ACC112 (cell line): ENCODE data around the gene CCL26.

Source experiments
- H2AFZ ChIP-seq: fragments of 200-600 bp; sonication (generic); one replicate; pipeline ENCODE4 v1.6.0; 2017; ENCODE audit warnings: antibody characterized with exemption, low read length; ENCODE audit not compliant: unreplicated experiment
- H3K27ac ChIP-seq: fragments of 200-600 bp; sonication (generic); 2 replicates; pipeline ENCODE4 v1.5.1; 2014; ENCODE audit warnings: low read depth, mild to moderate bottlenecking, antibody characterized with exemption, low read length, moderate library complexity
- H3K27me3 ChIP-seq: fragments of 200-600 bp; sonication (generic); 2 replicates; pipeline ENCODE4 v1.6.1; 2014; ENCODE audit warnings: mild to moderate bottlenecking, antibody characterized with exemption, low read length, moderate library complexity, mixed read lengths; ENCODE audit not compliant: insufficient read depth
- H3K36me3 ChIP-seq: fragments of 200-600 bp; sonication (generic); 2 replicates; pipeline ENCODE4 v1.6.1; 2016; ENCODE audit warnings: mild to moderate bottlenecking, antibody characterized with exemption, low read length, moderate library complexity, mixed read lengths; ENCODE audit not compliant: insufficient read depth
- H3K4me1 ChIP-seq: fragments of 200-600 bp; sonication (generic); one replicate; pipeline ENCODE4 v1.6.1; 2016; ENCODE audit warnings: low read length, mixed read lengths; ENCODE audit not compliant: insufficient read depth, unreplicated experiment, control insufficient read depth
- H3K4me3 ChIP-seq: fragments of 200-600 bp; sonication (generic); 2 replicates; pipeline ENCODE4 v1.5.1; 2014; ENCODE audit warnings: mild to moderate bottlenecking, low read depth, low read length
- H3K79me2 ChIP-seq: fragments of 200-600 bp; sonication (generic); one replicate; pipeline ENCODE4 v1.6.0; 2016; ENCODE audit warnings: low read length; ENCODE audit not compliant: control insufficient read depth, unreplicated experiment, insufficient read depth

Gene CCL26

GRCh38 chr7:75738975-75739795 is 32.8 kb downstream of the CCL26 start:
- H2AFZ ChIP-seq = peak overlapping the region; percentile 90
- H3K79me2 ChIP-seq = peaks cover 4% of the 10 kb centered on the region
- H3K27ac ChIP-seq = peak overlapping the region; percentile 60
- peaks cover 11% of the 10 kb centered on the region for H3K4me1 ChIP-seq
- H3K36me3 ChIP-seq = no peaks in the 10 kb centered on the region
- H3K4me3 ChIP-seq = peak overlapping the region; percentile 100
- H3K27me3 ChIP-seq = no peaks in the 10 kb centered on the region

DNA sequence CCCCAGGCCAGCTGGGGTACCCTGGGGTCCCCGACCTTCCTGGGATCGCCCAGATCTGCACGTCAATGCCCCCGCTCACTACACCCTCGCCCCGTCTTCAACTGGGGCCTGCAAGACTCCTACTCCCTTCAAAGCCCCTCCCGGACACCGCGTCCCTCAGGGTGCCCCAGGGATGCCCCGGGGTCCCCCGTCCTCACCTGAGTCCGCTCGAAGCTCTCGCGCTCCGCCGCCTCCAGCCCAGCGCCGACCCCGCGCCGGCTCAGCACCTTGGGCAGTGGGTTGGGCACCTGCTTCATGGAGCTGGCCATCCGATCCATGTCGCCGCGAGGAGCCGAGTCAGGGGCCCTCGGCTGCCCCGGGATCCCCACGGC is 33.4 kb downstream of the CCL26 start, which contains the start of gene HIP1:
HIP1 (minus strand) TSS at position 338 of the 371 bp plus-strand sequence; CDS start at position 317, 21 bp downstream.
- Histone ChIP-seq H3K27me3 (no peaks in the 10 kb centered on the region), H3K79me2 (peaks cover 4% of the 10 kb centered on the region), H2AFZ (peak within 1 kb of the TSS; percentile 98), H3K4me3 (peak within 1 kb of the TSS; percentile 100), H3K27ac (peak within 1 kb of the TSS; percentile 60), H3K4me1 (peaks cover 11% of the 10 kb centered on the region), H3K36me3 (no peaks in the 10 kb centered on the region)

GRCh38 chr7:75737856-75738603 is 34.0 kb downstream of the CCL26 start:
- Histone ChIP-seq H3K27ac (no peak overlapping the region), H3K36me3 (no peaks in the 10 kb centered on the region), H3K79me2 (peaks cover 4% of the 10 kb centered on the region), H3K4me3 (peak overlapping the region; percentile 100), H3K27me3 (no peaks in the 10 kb centered on the region), H3K4me1 (peaks cover 16% of the 10 kb centered on the region), H2AFZ (peak overlapping the region; percentile 98)

DNA sequence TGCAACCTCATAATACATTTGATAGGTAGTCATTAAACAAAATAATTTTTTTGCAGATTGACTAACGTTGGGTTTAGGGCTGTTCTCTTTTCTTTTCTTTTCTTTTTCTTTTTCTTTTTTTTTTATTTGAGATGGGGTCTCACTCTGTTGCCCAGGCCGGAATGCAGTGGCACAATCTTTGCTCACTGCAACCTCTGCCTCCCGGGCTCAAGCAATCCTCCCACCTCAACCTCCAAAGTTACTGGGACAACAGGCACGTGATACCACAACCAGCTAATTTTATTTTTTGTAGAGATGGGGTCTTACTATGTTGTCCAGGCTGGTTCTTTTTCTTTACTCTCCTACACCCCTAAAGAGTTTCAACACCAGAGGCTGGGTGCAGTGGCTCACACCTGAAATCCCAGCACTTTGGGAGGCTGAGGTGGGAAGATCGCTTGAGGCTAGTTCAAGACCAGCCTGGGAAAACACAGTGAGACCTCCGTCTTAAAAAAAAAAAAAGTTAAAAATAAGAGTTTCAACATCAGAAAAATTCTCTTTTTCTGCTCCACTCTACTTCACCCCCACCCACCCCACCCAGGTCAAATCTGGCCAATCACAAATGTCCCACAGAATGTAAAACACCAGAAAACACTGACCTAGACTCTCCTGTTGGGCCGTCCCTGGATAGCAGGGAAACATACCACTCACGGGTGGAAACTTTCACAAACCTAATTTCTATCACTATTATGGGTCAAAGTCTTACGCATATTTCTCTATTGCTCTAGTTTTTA is 36.2 kb downstream of the CCL26 start:
- H2AFZ ChIP-seq = no peak overlapping the region
- no peaks in the 10 kb centered on the region for H3K27me3 ChIP-seq
- H3K79me2 ChIP-seq = peaks cover 4% of the 10 kb centered on the region
- H3K27ac ChIP-seq = no peak overlapping the region
- no peaks in the 10 kb centered on the region for H3K36me3 ChIP-seq
- no peak overlapping the region for H3K4me3 ChIP-seq
- peaks cover 23% of the 10 kb centered on the region for H3K4me1 ChIP-seq

DNA sequence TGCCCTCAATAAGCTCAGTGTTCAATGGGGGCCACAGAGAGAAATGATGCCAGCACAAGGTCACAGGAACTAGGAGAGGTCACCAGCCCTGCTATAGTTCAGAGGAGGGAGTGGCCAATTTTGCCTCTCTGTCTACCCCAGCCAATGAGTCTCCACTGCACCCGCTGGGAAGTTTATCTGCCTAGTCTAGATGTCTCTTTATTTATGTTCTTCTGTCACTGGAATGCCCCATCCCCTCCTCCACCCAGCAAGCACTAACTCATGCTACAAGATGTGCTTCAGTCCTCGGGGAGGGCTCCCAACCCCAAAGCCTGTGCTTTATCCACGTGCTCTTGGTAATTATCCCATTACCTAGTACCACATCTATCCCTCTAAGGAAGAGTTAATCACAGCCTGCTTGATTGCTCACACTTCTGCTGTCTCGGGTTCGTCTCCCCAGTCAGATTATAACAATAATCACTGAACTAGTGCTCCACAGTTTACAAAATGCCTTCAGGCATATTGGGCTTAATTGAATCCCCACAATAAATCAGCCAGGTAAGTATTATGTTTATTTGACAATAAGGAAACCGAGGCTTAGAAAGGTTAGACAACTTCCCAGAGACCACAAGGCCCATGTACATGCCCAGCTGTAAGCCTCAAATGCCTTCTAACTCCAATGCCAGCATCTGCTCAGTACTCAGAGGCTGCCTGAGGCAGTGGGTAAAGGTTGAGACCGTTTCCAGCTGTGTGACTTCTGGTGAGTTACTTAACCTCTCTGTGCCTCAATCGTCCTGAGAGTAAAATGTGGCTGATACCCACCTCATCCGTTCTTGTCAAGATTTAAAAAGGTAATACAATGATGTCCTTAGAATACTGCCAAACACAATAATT is 37.2 kb downstream of the CCL26 start:
- H3K79me2 ChIP-seq = peaks cover 4% of the 10 kb centered on the region
- H3K27ac ChIP-seq = peak overlapping the region; percentile 25; the same call in 1 of the 2 replicates
- H3K4me3 ChIP-seq = no peak overlapping the region
- H3K36me3 ChIP-seq = no peaks in the 10 kb centered on the region
- H2AFZ ChIP-seq = no peak overlapping the region
- H3K4me1 ChIP-seq = peaks cover 21% of the 10 kb centered on the region
- no peaks in the 10 kb centered on the region for H3K27me3 ChIP-seq

GRCh38 chr7:75732764-75733630 is 39.0 kb downstream of the CCL26 start:
- Histone ChIP-seq H2AFZ (peak overlapping the region; percentile 68), H3K36me3 (no peaks in the 10 kb centered on the region), H3K27me3 (no peaks in the 10 kb centered on the region), H3K79me2 (peaks cover 4% of the 10 kb centered on the region), H3K27ac (peak overlapping the region; percentile 86), H3K4me1 (peaks cover 26% of the 10 kb centered on the region), H3K4me3 (peak overlapping the region; percentile 43)

DNA sequence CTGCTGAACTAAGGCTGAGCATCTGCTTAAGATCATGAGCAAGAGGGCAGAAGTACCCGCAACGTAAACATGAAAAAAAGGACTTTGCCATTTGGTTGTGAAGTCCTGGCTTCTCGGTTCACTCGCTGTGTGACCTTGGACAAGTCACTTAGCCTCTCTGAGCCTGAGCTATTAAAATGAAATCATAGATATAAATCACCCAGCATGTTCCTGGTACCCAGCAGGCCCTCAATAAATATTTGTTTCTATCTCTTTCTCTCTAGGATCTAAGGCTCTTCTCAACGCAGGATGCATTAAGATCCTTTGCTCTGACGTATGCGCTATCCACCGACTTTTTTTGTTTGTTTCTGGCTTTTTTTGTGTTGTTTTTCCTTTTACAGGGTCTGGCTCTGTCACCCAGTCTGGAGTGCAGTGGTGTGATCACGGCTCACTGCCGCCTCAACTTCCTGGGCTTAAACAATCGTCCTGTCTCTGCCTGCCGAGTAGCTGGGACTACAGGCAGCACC is 39.9 kb downstream of the CCL26 start:
- Histone ChIP-seq H3K4me1 (peaks cover 30% of the 10 kb centered on the region), H3K4me3 (no peak overlapping the region), H3K79me2 (peaks cover 4% of the 10 kb centered on the region), H3K36me3 (no peaks in the 10 kb centered on the region), H3K27ac (peak overlapping the region; percentile 86), H2AFZ (no peak overlapping the region), H3K27me3 (no peaks in the 10 kb centered on the region)

- no peaks in the 10 kb centered on the region for H3K36me3 ChIP-seq
- H3K79me2 ChIP-seq = peaks cover under 1% of the 10 kb centered on the region
- H2AFZ ChIP-seq = no peak overlapping the region
- peaks cover 28% of the 10 kb centered on the region for H3K4me1 ChIP-seq
- H3K4me3 ChIP-seq = no peak overlapping the region
- H3K27ac ChIP-seq = no peak overlapping the region
- no peaks in the 10 kb centered on the region for H3K27me3 ChIP-seq
Measured at GRCh38 chr7:75729851-75730274, 42.1 kb downstream of the CCL26 start.

DNA sequence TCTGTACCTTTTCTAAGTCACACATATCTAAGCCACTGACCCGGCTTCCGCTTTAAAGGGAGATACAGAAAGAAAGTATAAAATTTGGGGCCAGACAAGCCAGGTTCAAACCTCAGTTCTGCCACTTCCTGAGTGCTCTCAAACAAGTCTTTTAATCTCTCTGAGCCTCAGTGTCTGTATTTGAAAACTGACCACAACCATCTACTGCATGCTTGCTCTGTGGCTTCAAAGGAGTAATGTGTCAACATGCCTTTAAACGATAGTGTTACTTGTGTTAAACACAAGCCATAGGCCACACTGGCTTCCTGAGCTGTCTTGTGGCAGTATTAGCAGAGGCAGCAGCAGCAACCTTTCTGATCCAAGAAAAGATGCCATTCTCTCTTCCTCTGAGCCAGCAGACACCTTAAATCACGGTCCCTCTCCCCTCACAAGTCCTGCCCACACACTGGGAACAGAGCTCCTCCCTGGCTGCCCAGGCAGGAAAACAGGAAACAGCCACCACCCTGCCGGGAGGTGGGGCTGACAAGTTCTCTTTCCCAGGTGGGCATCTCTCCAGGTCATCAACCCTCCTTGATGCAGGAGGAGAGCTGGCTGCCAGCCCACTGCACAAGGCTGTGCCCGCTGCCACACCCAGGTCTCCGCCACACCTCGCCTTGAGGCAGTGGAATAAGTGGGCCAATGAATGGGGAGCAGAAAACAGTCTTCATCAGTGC is 44.0 kb downstream of the CCL26 start:
- H3K4me3 ChIP-seq = no peak overlapping the region
- no peak overlapping the region for H3K27ac ChIP-seq
- peaks cover 17% of the 10 kb centered on the region for H3K4me1 ChIP-seq
- no peaks in the 10 kb centered on the region for H3K36me3 ChIP-seq
- peak overlapping the region; percentile 89 for H2AFZ ChIP-seq
- H3K79me2 ChIP-seq = no peaks in the 10 kb centered on the region
- no peaks in the 10 kb centered on the region for H3K27me3 ChIP-seq
